ENCODE results near the gene FAM9C.
"Not testable (repeated sequence)": the region's sequence is repeated elsewhere in the genome, so short reads cannot be mapped to it uniquely, and the experiment has no call there.

The FAM9C gene

DNA sequence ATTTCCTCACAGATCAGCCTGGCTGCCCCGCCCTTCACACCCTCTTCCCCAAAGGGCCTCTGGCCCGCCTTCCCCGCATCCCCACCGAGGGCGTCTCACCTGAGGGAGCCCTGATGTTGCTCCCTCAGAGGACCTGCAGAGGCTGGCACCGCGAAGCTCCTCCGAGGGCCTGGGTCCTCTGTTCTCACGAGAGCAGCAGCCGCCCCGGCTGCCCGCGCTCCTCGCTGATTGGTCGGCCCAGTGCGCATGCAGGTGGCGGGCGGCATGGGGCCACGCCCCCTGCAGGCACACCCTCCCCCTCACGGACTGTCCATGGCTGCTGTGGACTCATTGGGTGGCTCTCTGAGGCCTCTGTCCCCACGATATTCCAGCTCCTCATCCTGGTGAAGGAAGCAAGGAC, at the start of gene FAM9C:
FAM9C (minus strand) TSS at position 180 of the 400 bp plus-strand sequence. CDS start 831 bp downstream, outside the sequence.
- no peak for DNase-seq

DNA sequence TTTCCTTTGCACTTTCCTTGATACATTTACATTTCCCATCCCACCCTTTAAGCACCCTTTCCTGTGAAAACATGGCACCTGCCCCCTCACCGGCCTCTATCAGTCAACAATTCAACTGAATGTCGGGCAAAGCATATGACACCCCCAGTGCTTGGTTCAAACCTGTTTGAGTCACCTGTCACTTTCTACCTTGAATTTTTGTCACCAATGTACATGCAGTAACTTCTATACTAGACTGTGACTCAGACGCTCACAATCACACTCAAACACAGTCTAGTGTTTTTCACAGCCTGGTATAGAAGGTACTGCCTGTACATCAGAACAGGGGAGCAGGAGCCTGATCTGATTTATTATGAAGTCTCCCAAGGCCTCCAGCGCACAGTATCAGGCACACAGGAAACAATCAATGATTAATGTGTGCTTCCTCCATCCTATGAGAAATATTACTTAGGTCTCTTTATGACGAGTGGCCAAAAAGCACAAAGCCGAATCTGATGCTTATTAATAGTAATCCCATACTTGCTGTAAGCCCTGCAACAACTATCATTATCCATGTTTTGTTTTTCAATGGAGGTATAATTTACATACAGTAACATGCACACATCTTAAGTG, 49.2 kb upstream of the FAM9C start:
- DNase-seq = no peak

DNA sequence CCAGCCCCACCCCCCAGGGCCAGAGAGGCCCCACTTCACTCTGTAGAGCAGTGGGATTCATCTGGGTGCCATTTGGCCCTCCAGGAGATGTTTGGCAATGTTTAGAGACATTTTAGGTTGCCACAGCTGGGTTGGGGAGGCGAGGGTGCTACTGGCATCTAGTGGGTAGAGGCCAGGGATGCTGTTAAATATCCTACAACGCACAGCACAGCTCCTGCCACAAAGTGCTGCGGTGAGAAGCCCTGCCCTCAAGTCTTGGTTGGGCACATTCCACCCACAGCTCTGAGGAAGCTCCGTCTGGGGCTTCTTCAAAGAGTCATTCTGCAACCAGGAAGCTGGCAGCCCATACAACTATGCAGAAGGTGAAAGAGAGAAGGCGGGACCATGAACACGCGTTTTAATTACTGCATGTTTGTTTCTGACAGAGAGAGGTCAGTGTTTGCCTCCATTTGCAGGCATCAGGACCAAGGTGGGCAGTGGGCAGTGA, 48.1 kb upstream of the FAM9C start:
- DNase-seq = no peak

DNA sequence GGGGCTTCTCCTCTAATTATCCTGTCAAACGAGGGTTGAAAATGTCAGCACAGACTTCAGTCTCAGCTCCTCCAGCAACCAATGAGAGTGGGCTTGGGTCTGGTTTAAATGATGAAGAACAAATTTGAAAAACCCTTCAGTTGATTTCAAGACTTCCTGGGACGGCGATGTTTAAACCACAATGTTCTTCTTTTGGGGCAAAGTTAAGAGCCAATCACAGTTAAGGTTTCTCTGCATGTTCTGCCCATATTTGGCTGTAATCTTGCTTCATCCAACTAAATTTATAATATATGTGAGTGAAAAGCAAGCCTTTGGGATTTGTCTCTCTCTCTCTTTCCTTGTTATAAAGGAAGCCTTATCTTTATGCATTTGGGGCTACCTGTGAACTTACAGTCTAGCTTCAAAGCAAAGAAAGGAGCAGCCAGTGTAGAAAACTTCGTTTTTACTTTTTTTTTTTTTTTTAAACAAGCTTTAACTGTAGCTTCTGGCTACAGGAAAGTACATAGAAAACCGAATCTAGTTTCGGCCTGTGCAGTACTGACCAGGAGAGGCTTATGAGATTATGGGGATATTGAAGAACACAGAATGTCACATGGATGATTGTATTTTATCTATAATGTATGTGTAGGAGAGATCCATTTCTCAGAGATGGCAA, 46.8 kb upstream of the FAM9C start:
- DNase-seq = no peak

DNA sequence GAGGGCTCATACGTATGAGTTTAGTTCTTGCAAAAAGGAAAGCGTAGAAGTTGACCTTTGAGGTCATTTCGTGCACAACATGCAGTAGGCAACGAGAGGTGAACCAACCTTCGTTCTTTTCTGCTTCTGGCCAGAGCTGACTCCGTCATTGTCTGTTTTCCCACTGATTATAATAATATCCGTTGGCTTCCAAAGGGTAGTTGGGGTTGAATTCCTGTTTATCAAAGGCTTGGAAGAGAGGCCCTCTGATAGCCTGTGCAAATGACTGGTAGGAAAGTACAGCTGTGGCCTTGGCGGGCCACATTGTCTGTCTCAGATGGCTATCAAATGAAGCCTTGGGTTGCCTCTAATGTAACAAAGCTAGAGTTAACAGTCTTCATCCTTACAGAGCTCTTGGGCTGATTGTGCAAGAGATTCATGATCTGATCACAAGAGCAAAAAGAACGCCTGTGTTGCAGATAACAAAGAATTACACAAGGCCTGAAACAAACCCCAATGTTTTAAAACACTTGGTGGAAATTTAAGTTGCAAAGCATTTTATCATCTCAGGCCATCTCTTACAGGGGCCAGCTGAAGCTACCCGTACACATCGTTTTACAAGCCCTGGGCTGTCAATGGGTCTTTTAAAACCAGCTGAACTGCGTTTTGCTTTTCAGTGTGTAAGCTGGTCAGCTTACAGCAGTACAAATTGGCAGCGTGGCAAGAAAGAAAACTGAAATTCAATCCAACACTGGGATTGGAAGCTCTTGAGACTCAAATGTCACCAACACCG, 46.1 kb upstream of the FAM9C start:
- no peak for DNase-seq

DNA sequence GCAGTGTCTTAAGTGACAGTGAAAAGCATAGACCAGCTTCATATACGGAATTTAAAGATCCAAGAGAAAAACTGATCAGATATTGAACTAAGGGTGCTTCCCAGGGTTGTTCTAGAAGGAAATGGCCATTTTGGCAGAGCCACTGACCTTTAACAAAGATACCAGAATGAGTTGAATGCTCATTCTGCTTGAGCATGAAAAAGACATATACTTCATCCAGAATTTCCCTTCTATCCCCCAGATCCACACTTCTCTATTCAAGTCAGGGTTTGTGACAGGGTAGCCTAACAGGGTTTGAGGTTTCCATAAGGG, 45.6 kb upstream of the FAM9C start:
- no peak for DNase-seq

DNA sequence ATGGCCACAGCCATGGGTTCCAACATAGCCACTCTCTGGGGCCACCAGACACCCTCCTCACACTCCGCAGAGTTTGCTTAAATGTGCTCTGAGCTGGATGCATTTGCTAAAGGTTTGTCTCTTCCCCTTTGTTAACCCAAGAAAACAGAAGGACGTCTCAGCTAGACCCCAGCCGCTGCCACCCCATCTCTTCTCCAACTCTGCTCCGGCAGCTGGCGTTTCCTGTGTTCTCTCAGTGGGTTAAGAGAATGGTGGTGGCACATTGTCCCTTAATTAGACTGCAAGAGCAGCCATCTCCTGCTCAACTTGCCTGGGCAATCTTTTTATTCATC, 43.7 kb upstream of the FAM9C start:
- DNase-seq = no peak

DNA sequence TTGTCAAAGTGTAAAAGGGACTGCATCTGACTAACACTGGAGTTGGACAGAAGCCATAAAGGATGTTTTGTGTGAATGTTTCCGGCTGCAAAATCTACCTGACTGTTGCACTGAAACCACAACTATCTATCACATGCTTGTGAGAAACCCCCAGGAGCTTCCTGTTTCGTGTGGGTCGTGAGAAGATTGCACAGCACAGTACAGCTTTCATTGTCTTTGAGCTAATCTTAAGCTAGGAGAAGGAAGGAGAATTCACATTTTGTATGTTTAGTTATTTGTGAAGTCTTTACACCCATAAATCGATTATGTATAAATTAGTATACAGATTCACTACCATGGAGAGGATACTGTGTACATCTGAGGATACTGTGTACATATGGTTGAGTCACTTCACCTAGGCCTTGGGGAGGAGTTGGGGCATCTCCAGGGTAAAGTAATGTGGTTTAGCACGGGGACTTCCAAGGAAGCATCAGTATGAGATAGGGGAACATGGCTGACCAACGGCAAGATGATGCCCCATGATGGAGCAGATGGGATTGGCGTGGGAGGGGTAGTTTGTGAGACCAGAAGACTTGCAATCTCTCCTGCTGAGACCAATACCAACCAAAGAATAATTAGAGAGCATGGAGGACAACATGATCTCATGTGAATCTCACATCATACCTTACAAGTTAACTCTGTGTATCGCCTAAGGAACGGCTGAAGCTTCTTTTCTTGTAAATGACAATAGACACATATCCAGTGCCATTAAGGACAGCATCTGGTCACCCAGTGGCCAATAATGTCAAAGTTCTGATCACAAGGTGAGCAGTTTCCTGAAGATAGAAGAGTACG, 43.1 kb upstream of the FAM9C start:
- no peak for DNase-seq

DNA sequence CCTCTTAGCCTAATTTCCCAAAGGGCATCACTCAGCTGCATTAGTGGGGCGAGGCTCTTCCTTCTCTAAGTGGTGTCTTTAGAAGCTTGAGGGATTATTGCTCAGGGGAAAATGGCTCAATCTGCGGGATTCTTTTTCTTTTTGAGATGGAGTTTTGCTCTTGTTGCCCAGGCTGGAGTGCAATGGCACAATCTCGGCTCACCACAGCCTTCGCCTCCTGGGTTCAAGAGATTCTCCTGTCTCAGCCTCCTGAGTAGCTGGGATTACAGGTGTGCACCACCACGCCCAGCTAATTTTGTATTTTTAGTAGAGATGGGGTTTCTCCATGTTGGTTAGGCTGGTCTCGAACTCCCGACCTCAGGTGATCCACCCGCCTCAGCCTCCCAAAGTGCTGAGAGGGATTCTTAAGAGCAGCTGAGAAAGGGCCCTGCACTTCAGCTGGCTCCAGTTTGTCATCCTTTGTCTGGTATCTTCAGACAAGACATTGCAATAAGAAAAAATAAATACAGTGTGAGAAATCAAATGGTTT, 42.4 kb upstream of the FAM9C start:
- DNase-seq = not testable (repeated sequence)

DNA sequence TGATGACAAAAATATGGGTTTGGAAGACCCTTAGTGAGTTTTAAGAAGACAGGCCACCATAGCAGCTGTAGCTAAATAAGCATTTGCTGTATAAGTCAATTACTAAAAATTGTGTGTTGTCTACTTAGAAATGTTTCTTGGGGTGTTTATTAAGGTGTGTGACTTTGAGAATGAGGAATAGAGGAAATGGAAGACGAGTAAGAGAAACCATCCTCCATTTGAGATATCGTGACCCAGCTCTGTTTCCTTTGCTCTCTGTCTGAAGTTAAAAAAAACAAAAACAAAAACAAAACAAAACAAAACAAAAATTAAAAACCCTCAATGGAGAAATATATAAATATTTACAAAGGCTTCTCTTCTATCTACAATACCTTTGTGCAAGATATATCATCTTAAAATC, 41.7 kb upstream of the FAM9C start:
- DNase-seq = no peak

DNA sequence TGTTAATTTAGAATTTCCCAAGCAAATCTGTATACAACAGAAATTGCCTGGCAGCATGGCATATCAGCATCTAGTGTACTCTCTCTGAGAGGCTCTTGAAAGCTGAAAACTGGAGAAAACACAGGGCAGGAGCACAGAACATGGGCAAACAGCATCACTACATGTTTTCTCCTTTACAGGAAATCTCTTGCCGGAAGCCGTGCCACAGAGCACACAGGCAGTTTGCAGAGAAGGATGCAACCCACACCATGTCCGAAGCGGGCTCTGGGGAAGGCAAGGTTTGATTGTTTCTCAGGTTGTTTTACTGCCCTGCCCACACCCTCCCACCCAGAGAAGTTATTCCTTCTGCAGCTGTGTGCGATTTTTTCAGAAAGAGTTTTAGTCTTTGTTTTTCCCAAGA, 41.1 kb upstream of the FAM9C start:
- no peak for DNase-seq

DNA sequence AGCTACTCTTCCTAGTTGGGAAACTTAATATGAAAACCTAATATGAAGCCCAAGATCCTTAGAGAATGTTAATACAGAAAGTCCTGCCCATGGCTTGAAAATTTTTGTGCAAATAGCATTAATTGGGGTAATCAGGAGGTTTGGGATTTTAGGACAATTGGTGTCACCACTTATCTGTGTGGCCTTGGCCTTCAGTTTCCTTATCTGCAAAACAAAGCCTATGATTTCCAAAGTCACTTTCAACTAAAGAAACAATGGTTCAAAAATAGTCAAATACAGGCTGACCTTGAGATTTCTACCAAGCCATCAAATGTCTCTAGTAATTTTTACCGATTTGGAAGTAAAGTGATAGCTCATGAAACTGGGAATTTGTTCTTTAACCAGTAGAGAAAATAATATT, 40.2 kb upstream of the FAM9C start:
- DNase-seq = no peak

DNA sequence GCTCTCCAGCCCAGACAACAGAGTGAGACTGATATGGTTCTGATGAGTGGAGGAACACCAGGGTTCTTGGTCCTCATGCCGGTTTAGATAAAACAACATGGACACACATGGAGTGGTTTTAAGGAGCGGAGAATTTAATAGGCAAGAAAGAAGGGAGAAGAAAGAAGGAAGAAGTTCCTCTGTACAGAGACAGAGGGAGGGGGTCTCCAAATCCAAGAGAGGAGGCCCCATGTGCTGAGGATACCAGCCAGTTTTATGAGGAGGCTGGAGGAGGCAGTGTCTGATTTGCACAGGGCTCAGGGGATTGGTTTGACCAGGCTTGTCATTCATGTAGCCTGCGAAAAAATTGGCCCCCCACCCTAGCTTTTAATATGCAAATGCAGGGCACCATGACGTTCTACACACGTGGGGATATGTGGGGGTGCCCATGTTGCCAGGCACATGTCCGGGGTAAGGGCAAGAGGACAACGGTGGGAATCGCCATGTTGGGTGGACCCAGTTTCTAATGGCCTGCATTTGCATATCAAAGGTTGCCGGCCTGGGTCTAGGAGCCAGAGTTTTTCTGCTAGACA, 39.4 kb upstream of the FAM9C start:
- not testable (repeated sequence) for DNase-seq

DNA sequence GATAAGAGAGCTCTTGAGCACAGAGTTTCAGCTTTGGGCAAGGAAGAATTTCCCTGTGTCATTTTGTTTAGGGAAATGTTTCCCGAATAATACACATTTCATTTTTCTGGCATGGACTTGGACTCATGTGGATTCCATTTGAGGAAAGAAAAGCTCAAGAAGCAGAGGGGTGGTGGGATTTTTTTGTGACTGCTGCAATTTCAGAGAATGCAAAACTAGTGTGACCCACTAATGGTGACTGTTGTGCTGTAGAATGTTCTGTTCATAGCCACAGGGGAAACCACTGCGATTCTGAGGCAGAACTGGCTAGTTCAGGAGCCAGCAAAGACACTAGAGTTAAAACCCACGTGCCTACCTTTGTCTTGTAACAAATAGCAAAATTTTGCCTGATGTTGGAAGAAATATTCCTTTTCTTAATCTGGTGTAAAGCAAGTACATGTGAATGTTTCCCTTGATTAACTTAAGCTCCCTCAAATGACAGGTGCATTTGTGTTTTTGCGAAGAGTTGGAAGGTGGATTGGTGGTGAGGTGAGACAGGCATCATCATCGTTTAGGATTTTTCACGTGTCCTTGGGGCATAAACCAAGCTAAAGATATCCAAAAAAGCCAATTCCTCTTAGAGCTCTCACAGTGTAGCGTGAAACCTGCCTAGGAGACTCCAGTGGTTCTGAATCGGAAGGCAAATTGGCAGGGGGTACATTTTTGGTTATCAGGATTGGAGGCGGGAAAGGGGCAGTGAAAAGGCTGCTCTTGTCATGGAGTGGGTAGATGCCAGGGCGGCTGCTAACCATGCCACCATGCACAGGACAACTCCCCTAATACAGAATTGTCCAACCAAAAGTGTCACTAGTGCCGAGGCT, 38.0 kb upstream of the FAM9C start:
- DNase-seq = no peak

DNA sequence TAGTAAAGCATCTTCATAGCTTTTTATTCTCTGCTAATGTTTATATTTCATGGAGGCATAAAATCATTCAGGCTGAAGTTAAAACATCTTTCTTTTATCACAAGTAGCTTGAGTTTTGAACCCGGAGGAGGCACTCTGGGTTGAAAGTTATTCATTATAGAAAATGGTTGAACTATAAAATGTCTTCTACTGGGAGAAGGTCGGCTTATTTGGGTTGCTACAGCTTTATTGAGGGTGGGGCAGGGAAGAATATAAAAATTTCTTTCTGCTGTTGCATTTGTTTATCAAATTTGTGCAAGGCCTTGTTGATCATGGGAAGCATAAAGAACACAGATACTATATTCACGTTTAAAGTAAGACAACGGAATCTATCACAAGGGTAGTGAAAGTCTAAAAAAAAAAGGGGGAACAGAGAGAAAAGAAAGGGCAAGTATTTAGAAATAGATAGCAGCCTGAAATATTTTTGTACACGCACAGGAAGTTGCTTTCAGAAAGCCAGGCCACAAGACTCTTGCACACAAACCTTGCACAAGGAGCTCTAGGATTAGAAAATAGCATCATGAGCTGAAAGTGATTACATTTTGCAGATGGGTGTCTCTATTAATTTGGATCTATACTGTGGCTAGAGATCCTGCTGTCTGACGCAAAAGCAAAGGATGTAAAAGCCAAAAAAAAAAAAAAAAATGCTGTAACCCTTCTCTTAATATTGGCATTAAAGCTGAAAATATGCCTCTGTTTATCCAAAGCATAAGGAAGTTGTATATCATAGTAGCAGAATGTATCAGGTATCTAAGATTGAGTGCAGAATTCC, 37.2 kb upstream of the FAM9C start:
- DNase-seq = no peak

DNA sequence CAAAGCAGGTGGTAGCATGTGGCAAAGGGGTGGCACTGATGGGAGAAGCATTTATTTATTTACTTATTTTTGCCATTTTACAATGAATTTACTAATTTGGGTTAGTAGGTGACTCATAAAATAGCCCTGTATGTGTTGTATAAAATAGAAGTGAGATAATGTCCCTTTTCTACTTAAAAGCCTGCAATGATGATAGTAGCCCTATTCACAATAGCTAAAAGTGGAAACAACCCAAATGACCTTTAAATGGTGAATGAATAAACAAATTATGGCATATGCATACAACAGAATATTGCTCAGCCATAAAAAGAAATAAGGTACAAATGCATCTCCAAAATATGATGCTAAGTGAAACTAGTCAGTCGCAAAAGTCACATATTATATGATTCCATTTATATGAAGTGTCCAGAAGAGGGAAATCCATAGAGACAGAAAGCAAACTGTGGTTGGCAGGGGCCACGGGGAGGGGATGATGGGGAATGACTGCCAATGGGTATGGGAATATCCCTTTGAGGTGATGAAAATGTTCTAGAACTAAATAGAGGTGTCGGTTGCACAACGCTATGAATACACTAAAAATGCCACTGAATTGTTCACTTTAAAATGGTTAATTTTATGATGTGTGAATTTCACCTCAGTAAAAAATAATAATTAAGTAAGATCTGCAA, 35.8 kb upstream of the FAM9C start:
- no peak for DNase-seq

DNA sequence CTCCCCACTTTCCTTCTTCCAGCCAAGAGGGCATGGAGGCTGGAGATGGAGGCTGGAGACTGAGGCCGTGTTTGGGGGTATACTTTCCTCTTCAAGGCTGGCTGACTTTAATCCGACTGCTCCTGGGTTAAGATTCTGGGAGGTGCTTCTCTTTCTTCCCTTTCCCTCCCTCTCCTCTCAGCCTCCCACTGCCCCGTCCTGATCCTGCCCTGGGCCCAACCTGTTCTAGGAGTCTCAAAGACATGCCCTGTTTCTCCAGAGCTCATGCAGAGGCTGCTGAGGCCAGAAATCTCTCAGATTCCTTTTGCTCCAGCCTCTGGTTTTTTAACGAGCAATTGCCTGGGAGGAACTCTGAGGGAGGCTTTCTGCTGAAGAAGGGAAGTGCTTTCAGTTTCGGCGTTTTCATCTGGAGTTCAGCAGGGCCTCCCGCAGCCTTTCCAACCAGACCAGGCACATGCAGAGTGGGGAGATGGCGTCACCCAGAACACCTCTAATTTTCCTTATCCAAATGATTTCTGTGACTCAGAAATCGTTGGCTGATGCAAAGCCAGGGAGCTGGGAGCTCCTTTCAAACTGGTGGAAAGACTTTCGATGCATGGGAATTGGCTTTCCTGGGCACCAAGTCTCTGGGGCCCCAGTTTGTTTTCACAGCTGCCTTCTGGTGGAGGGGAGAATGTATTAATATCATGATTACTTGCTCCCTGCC, 34.5 kb upstream of the FAM9C start:
- DNase-seq = no peak

DNA sequence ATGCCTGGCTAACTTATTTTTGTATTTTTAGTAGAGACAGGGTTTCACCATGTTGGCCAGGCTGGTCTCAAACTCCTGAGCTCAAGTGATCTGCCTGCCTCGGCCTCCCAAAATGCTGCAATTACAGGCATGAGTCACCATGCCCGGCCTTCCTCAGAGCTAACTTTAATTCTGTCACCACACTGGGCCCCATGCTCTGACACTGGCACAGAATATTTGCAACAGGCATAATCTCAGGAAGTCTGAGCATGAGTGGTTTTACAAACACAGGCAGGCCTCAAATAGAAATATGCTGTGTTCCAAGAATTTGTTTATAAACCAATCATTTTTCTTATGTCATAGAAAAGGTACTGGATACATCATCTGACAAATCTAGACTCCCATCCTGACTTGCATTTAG, 32.7 kb upstream of the FAM9C start:
- no peak for DNase-seq

DNA sequence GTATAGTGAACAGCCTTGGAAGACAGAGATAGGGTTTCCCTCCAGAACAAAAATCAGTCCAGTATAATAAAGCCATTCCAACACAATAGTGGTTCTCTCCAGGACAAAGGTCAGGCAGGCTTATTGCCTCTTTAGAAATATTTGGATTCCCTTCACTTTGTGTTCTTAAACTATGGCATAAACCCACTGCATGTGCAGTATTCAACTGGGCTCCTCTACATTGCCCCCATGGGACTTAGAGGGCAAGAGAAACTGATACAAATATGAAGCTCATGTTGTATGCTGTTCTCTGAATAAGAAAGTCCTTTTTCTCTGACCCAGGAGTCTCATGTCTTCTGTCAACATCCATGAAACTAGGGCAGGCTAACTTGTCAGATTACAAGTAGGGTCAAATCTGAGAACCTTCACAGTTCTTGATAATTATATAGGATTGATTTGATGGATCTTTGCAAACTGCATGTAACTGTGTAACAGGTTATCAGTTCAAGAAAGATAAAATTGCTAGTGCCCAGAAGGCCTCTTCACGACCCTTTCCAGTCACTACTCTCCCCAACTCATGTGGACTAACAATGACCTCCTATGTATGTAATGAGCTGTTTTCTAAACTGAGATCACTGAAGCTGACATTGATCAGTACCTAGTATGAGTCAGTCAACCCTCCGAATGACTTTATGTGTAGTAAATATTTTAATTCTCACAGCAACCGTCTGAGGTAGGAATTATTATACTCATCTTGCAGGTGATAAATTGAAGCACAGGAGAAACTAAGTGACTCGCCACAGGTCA, 31.9 kb upstream of the FAM9C start:
- no peak for DNase-seq

Data from COR-L47 (cell line).